Measurements from ENCODE around the gene HEBP2. TPM values are rescaled to one million over a fixed set of nuclear protein-coding genes. Genes with fewer than 3 reads are reported as not detected.
"Not testable (repeated sequence)": the region's sequence is repeated elsewhere in the genome, so short reads cannot be mapped to it uniquely, and the experiment has no call there.

HEBP2 gene, protein sequence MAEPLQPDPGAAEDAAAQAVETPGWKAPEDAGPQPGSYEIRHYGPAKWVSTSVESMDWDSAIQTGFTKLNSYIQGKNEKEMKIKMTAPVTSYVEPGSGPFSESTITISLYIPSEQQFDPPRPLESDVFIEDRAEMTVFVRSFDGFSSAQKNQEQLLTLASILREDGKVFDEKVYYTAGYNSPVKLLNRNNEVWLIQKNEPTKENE
- total RNA-seq (10 to 100 TPM; 58.6 to 68.0 TPM), polyA plus RNA-seq (10 to 100 TPM; 13.3 to 22.8 TPM)
- long read RNA-seq, donor 1, full-length matches to known transcripts = 3 of 4 reads
- long read RNA-seq, donor 1, partial matches to known transcripts = 1 of 4 reads
- long read RNA-seq, donor 1, other reads (novel, unspliced or antisense) = 0 of 4 reads
- long read RNA-seq, donor 2, full-length matches to known transcripts = 48 of 62 reads
- long read RNA-seq, donor 2, partial matches to known transcripts = 8 of 62 reads
- long read RNA-seq, donor 2, other reads (novel, unspliced or antisense) = 6 of 62 reads

DNA sequence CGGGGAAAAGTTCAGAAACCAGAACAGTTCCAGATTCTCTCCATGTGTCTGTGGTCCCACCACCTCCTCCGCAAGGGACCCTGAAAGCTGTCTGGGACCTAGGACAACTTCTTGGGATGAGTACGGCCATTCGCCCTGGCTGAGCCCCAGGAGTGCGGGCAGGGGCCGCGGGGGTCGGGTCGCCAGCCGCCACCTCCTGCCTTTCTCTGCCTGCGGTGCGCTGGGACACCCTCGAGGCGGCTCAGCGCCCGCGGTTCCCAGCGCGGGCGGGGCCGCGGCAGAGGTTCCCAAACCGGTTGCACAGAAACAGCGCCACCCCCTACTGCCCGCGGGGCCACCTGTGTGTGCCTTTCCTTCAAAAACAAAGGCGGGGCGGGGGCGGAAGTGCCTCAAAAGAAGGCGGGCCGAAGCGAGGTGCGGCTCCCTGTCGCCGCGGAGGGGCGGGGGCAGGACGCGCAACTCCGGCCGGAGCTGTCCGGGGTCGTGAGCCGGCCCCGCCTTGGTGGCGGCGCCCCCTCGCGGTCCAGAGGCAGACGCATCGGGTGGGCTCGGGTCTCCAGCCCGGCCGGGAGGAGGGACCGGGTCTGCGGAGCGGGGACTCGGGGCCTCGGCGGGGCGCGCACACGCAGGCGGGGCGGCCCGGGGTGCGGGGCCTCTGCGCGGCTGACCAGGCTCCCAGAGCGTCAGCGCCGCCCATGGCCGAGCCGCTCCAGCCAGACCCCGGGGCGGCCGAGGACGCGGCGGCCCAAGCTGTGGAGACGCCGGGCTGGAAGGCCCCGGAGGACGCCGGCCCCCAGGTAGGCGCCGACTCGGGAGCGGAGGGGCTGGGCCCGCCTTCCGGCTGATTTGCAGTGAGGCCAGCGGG lies at the start of gene HEBP2:
Gene HEBP2 (plus strand): TSS at position 423 of the 865 bp plus-strand sequence. CDS start 273 bp downstream, at position 696.
- ATAC-seq (ENCODE audit: low FRiP score) = peak; percentile 94
- H3K4me1 ChIP-seq (ENCODE audit: control insufficient read depth in 1 of 2, insufficient read depth in 2 of 2, low read length in 2 of 2) = no peaks in the 10 kb centered on the region
- 0 to 1% methylated on average over 89 to 92 of the region's 92 CpGs for WGBS, 2 donors
- peak within 1 kb of the TSS; percentile 39 to 94 for H3K27ac ChIP-seq (ENCODE audit: low read depth in 1 of 2, low read length in 2 of 2)
- no peaks in the 10 kb centered on the region for H3K27me3 ChIP-seq (ENCODE audit: control insufficient read depth in 1 of 2, insufficient read depth in 2 of 2, low read length in 1 of 2)
- peaks cover 5 to 8% of the 10 kb centered on the region in 2 donors for H3K36me3 ChIP-seq (ENCODE audit: control insufficient read depth in 1 of 2, insufficient read depth in 2 of 2, low read length in 1 of 2)
- no peaks in the 10 kb centered on the region for H3K9me3 ChIP-seq (ENCODE audit: control insufficient read depth, low read length)
- intact Hi-C loops (cut with DNase I) = loop anchor here (10.0 kb wide), 1 partner anchor 289 kb away; no protein-coding TSS in a partner anchor
- DNase-seq = peak; percentile 94 to 97
- H3K4me3 ChIP-seq (ENCODE audit: low read length in 2 of 2) = peak within 1 kb of the TSS; percentile 24 to 90

DNA sequence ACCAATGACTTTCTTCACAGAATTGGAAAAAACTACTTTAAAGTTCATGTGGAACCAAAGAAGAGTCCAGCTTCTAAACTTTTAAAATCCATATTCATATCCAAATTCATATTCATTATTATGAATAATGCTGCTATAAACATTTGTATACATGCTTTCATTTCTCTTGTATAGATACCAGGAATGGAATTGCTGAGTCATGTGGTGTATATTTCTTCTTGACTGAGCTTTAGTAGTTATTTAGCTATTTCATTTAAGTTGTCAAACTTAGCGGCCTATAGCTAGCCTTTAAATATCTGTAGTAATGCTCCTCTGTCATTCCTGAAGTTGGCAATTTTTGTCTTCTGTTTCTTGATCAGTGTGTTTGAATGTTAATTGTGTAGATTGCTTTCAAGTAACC lies 46.1 kb upstream of the HEBP2 start:
- WGBS, 2 donors = 84 to 86% methylated on average over 1 of the region's 1 CpG
- no peaks in the 10 kb centered on the region for H3K36me3 ChIP-seq (ENCODE audit: control insufficient read depth in 1 of 2, insufficient read depth in 2 of 2, low read length in 1 of 2)
- DNase-seq (no peak), ATAC-seq (ENCODE audit: low FRiP score) (no peak)
- H3K9me3 ChIP-seq (ENCODE audit: control insufficient read depth, low read length) = peaks cover 1% of the 10 kb centered on the region
- intact Hi-C loops (cut with DNase I) = no loop called here
- no peak overlapping the region for H3K4me3 ChIP-seq (ENCODE audit: low read length in 2 of 2)
- no peaks in the 10 kb centered on the region for H3K4me1 ChIP-seq (ENCODE audit: control insufficient read depth in 1 of 2, insufficient read depth in 2 of 2, low read length in 2 of 2)
- no peaks in the 10 kb centered on the region for H3K27me3 ChIP-seq (ENCODE audit: control insufficient read depth in 1 of 2, insufficient read depth in 2 of 2, low read length in 1 of 2)
- H3K27ac ChIP-seq (ENCODE audit: low read depth in 1 of 2, low read length in 2 of 2) = no peak overlapping the region

DNA sequence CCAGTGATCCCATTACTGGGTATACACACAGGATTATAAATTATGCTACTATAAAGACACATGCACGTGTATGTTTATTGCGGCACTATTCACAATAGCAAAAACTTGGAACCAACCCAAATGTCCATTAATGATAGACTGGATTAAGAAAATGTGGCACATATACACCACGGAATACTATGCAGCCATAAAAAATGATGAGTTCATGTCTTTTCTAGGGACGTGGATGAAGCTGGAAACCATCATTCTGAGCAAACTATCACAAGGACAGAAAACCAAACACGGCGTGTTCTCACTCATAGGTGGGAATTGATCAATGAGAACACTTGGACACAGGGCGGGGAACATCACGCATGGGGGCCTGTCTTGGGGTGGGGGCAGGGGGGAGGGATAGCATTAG lies 35.3 kb upstream of the HEBP2 start:
- H3K9me3 ChIP-seq (ENCODE audit: control insufficient read depth, low read length); H3K36me3 ChIP-seq (ENCODE audit: control insufficient read depth in 1 of 2, insufficient read depth in 2 of 2, low read length in 1 of 2); DNase-seq; intact Hi-C loops (cut with DNase I); ATAC-seq (ENCODE audit: low FRiP score); H3K27me3 ChIP-seq (ENCODE audit: control insufficient read depth in 1 of 2, insufficient read depth in 2 of 2, low read length in 1 of 2); H3K27ac ChIP-seq (ENCODE audit: low read depth in 1 of 2, low read length in 2 of 2); H3K4me3 ChIP-seq (ENCODE audit: low read length in 2 of 2); H3K4me1 ChIP-seq (ENCODE audit: control insufficient read depth in 1 of 2, insufficient read depth in 2 of 2, low read length in 2 of 2): not testable (repeated sequence)
- WGBS, 2 donors = 96 to 97% methylated on average over 8 of the region's 8 CpGs

DNA sequence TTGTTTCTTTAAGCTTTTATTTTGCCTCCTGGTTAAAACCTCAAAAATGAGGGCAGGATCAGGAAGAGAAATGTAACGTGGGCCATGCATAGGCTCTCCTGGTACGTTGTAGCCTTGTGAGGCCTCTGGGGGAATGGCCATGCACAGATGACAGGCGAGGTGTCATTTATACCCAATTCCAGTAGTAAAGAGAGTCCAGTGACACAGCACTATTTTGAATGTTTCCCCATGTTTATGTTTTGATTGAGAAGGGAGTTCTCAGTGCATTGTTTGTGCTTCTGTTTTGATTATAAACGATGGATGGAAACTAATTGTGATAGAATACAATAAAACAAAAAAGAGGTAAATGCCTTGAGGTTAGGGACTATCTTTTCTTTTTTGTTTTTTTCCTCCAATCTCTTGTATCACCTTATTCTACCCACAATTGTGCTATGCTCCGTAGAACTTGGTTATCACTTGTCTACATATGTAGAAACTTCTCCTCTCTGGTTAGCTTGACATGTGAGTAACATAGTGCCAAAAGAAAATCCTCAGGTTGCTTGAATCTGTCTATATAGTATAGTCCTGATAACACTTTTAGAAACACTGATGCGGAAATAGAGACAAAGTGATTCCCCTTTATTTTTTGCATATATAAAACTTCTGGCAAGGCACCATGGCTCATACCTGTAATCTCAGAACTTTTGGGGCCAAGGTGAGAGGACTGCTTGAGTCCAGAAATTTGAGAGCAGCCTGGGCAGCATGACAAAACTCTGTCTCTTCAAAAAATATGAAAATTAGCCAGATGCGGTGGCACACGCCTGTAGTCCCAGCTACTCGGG lies 33.2 kb upstream of the HEBP2 start:
- DNase-seq = no peak
- WGBS, 2 donors = 69 to 71% methylated on average over 9 of the region's 9 CpGs
- ATAC-seq (ENCODE audit: low FRiP score) = no peak
- H3K4me3 ChIP-seq (ENCODE audit: low read length in 2 of 2) = no peak overlapping the region
- H3K36me3 ChIP-seq (ENCODE audit: control insufficient read depth in 1 of 2, insufficient read depth in 2 of 2, low read length in 1 of 2) = no peaks in the 10 kb centered on the region
- no peaks in the 10 kb centered on the region for H3K27me3 ChIP-seq (ENCODE audit: control insufficient read depth in 1 of 2, insufficient read depth in 2 of 2, low read length in 1 of 2)
- intact Hi-C loops (cut with DNase I) = no loop called here
- no peaks in the 10 kb centered on the region for H3K9me3 ChIP-seq (ENCODE audit: control insufficient read depth, low read length)
- no peak overlapping the region for H3K27ac ChIP-seq (ENCODE audit: low read depth in 1 of 2, low read length in 2 of 2)
- no peaks in the 10 kb centered on the region for H3K4me1 ChIP-seq (ENCODE audit: control insufficient read depth in 1 of 2, insufficient read depth in 2 of 2, low read length in 2 of 2)

DNA sequence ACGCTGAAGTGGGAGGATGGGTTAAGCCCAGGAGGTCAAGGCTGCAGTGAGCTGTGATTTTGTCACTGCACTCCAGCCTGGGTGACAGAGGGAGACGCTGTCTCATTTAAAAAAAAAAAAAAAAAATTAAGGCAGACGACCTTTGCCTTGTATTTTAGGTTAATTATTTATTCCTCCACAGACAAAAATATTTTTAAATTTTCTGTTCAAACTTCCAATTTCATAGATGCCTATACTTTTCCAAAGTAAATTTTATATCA lies 32.6 kb upstream of the HEBP2 start:
- Histone ChIP-seq H3K27ac (ENCODE audit: low read depth in 1 of 2, low read length in 2 of 2) (no peak overlapping the region), H3K9me3 (ENCODE audit: control insufficient read depth, low read length) (no peaks in the 10 kb centered on the region), H3K36me3 (ENCODE audit: control insufficient read depth in 1 of 2, insufficient read depth in 2 of 2, low read length in 1 of 2) (no peaks in the 10 kb centered on the region), H3K27me3 (ENCODE audit: control insufficient read depth in 1 of 2, insufficient read depth in 2 of 2, low read length in 1 of 2) (no peaks in the 10 kb centered on the region), H3K4me1 (ENCODE audit: control insufficient read depth in 1 of 2, insufficient read depth in 2 of 2, low read length in 2 of 2) (no peaks in the 10 kb centered on the region), H3K4me3 (ENCODE audit: low read length in 2 of 2) (no peak overlapping the region)
- DNase-seq (no peak), ATAC-seq (ENCODE audit: low FRiP score) (no peak)
- intact Hi-C loops (cut with DNase I) = no loop called here
- 42 to 46% methylated on average over 3 of the region's 3 CpGs for WGBS, 2 donors

DNA sequence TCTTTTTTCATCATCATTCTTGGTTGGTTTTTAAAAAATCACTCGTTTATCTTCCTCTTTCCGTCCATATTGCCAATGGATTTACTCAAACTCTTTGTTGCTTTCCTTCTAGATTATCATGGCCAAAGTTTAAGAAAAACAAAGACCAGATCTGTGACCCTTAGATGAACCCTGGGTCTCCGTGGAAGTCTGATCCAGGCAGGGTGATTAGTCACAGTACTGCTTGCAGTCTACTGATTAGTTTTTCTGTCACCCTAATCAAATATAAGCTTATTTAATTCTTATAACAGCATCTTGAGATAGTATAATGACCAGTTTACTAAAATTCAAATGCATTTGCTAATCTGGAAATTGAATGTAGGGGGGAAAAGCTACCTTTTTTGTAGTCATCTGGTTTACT lies 32.3 kb upstream of the HEBP2 start:
- DNase-seq (no peak), ATAC-seq (ENCODE audit: low FRiP score) (no peak)
- H3K9me3 ChIP-seq (ENCODE audit: control insufficient read depth, low read length) = no peaks in the 10 kb centered on the region
- intact Hi-C loops (cut with DNase I) = no loop called here
- no peak overlapping the region for H3K4me3 ChIP-seq (ENCODE audit: low read length in 2 of 2)
- no peaks in the 10 kb centered on the region for H3K36me3 ChIP-seq (ENCODE audit: control insufficient read depth in 1 of 2, insufficient read depth in 2 of 2, low read length in 1 of 2)
- no peak overlapping the region for H3K27ac ChIP-seq (ENCODE audit: low read depth in 1 of 2, low read length in 2 of 2)
- H3K4me1 ChIP-seq (ENCODE audit: control insufficient read depth in 1 of 2, insufficient read depth in 2 of 2, low read length in 2 of 2) = no peaks in the 10 kb centered on the region
- WGBS, 2 donors = 11 to 17% methylated on average over 3 of the region's 3 CpGs
- H3K27me3 ChIP-seq (ENCODE audit: control insufficient read depth in 1 of 2, insufficient read depth in 2 of 2, low read length in 1 of 2) = no peaks in the 10 kb centered on the region

DNA sequence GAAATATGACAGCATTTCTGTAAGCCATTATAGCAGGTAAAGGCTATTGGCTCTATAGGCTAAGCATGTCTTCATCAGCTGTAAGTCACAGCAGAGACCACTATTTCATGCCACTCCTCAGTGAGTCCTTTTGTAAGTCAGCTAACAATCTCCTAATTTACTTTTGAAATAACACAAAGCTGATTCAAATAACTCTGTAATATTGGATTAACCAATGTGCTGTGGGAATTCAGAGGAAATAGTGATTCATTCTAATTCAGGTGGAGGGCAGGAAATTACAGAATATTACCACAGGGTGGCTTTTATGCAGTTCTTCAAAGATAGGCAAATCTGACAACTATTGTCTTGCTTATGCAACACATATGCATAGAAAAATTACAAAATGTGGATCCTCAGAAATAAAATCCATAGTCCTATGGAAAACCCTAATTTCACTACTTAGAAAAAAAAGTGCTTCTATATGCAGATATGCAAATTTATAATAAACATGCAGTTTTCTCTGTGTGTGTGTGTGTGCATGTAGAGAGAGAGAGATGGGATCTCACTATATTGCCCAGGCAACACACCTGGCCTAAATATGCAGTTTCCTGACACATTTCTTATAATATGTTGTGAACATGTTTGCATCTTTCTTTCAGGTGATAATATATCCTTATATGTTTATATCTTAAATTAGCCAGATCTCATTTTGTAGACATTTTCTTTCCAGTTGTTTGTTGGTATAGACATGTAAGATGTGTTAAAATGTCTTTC lies 31.1 kb upstream of the HEBP2 start:
- Histone ChIP-seq H3K36me3 (ENCODE audit: control insufficient read depth in 1 of 2, insufficient read depth in 2 of 2, low read length in 1 of 2) (no peaks in the 10 kb centered on the region), H3K27ac (ENCODE audit: low read depth in 1 of 2, low read length in 2 of 2) (no peak overlapping the region), H3K27me3 (ENCODE audit: control insufficient read depth in 1 of 2, insufficient read depth in 2 of 2, low read length in 1 of 2) (no peaks in the 10 kb centered on the region), H3K9me3 (ENCODE audit: control insufficient read depth, low read length) (no peaks in the 10 kb centered on the region), H3K4me1 (ENCODE audit: control insufficient read depth in 1 of 2, insufficient read depth in 2 of 2, low read length in 2 of 2) (no peaks in the 10 kb centered on the region), H3K4me3 (ENCODE audit: low read length in 2 of 2) (no peak overlapping the region)
- DNase-seq (no peak), ATAC-seq (ENCODE audit: low FRiP score) (no peak)
- intact Hi-C loops (cut with DNase I) = no loop called here

DNA sequence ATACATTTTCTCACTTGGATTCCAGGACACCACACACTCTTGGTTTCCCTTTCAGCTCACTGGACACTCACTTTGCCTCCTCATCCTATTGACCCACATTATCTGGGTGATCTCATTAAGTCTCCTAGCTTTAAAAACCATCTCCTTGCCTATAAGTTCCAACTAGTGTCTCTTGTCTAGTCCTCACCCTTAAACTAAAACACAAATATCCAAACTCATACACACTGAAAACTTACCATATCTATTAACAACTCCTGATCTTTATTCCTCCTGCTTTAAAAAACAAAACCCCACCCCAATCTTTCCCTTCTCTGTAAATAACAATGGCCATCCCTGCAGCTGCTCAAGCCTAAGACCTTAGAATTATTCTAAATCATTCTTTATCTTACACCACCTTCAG lies 29.8 kb upstream of the HEBP2 start:
- Histone ChIP-seq H3K9me3 (ENCODE audit: control insufficient read depth, low read length) (no peaks in the 10 kb centered on the region), H3K4me1 (ENCODE audit: control insufficient read depth in 1 of 2, insufficient read depth in 2 of 2, low read length in 2 of 2) (no peaks in the 10 kb centered on the region), H3K27ac (ENCODE audit: low read depth in 1 of 2, low read length in 2 of 2) (no peak overlapping the region), H3K4me3 (ENCODE audit: low read length in 2 of 2) (no peak overlapping the region), H3K27me3 (ENCODE audit: control insufficient read depth in 1 of 2, insufficient read depth in 2 of 2, low read length in 1 of 2) (no peaks in the 10 kb centered on the region), H3K36me3 (ENCODE audit: control insufficient read depth in 1 of 2, insufficient read depth in 2 of 2, low read length in 1 of 2) (no peaks in the 10 kb centered on the region)
- intact Hi-C loops (cut with DNase I) = no loop called here
- DNase-seq (no peak), ATAC-seq (ENCODE audit: low FRiP score) (no peak)

All from aorta (tissue), 5 donors.